Measurements from ENCODE around the gene ID2. TPM values are rescaled to one million over a fixed set of nuclear protein-coding genes. Genes with fewer than 3 reads are reported as not detected.

Gene ID2
- 20.0 and 26.0 TPM in 2 replicates for total RNA-seq

GRCh38 chr2:8681786-8682692 is at the start of gene ID2:
TSS of gene ID2 (plus strand) at chr2:8682056. CDS start at chr2:8682166, 110 bp downstream.

Other genes with a start within 250 kb of the ID2 start
- gene KIDINS220, start 155.6 kb downstream of the ID2 start, total RNA-seq: 15.2 and 24.9 TPM in 2 replicates

Measured in airway epithelial cell (primary cell).